IMR-90 (cell line): ENCODE data around the gene KDM8. TPM values are rescaled to one million over a fixed set of nuclear protein-coding genes. Genes with fewer than 3 reads are reported as not detected.

ENCODE experiments used
- ATAC-seq: fragments of 200-7000 bp; cut with Tn5 transposase; 2 replicates; pipeline ENCODE4 v1.9.1; 2020; ENCODE audit warnings: low read depth, mild to moderate bottlenecking, moderate library complexity
- BruUV-seq: library from RNA; stranded (reverse); fragments of 400-500 nt; replicated peaks from 2 replicates; lab custom pipeline; 2021; lab: Mats Ljungman, UMichigan
- CTCF ChIA-PET: fragments of 300-600 bp; formaldehyde crosslinking; extraction: SDS; loops from one replicate; lab custom pipeline; 2021; ENCODE audit warnings: antibody characterized with exemption; lab: Yijun Ruan, JAX
- POLR2A ChIA-PET: fragments of 300-600 bp; sonication (Branson Sonifier 250); formaldehyde crosslinking; loops from one replicate; lab custom pipeline; 2022; ENCODE audit warnings: antibody characterized with exemption; ENCODE audit not compliant: unreplicated experiment; lab: Charles Lee
- DNase-seq: peaks from one replicate; pipeline ENCODE4 v3.0.0; 2013
- H2AFZ ChIP-seq: replicated peaks from 2 replicates; pipeline ENCODE3; 2013; ENCODE audit warnings: low read length, mild to moderate bottlenecking; ENCODE audit not compliant: poor library complexity
- H2AK5ac ChIP-seq: 2 replicates; pipeline ENCODE4 v1.6.1; 2013; ENCODE audit warnings: low read depth, low read length, inconsistent platforms
- H2AK9ac ChIP-seq: replicated peaks from 2 replicates; pipeline ENCODE3; 2013; ENCODE audit warnings: mild to moderate bottlenecking, low read depth, low read length, moderate library complexity; ENCODE audit not compliant: poor library complexity
- H2BK120ac ChIP-seq: 2 replicates; pipeline ENCODE4 v1.6.1; 2013; ENCODE audit warnings: low read depth, low read length, inconsistent platforms
- H2BK15ac ChIP-seq: 3 replicates; pipeline ENCODE4 v1.6.1; 2013; ENCODE audit warnings: low read depth, low read length, inconsistent platforms
- H2BK20ac ChIP-seq: 2 replicates; pipeline ENCODE4 v1.6.1; 2013; ENCODE audit warnings: low read depth, mild to moderate bottlenecking, inconsistent platforms, low read length, moderate library complexity
- H2BK5ac ChIP-seq: 2 replicates; pipeline ENCODE4 v1.6.1; 2013; ENCODE audit warnings: mild to moderate bottlenecking, low read depth, low read length, inconsistent platforms; ENCODE audit not compliant: poor library complexity, severe bottlenecking
- H3K14ac ChIP-seq: replicated peaks from 2 replicates; pipeline ENCODE4 v1.6.1; 2013; ENCODE audit warnings: low read depth, low read length, inconsistent platforms
- H3K18ac ChIP-seq: 2 replicates; pipeline ENCODE4 v1.6.1; 2013; ENCODE audit warnings: low read depth, low read length, control low read depth
- H3K23ac ChIP-seq: 2 replicates; pipeline ENCODE4 v1.6.1; 2013; ENCODE audit warnings: low read depth, low read length, inconsistent platforms
- H3K27ac ChIP-seq: 2 replicates; pipeline ENCODE4 v1.5.1; 2013; ENCODE audit warnings: mild to moderate bottlenecking, control low read depth, low read length; ENCODE audit not compliant: insufficient read depth
- H3K27me3 ChIP-seq: 2 replicates; pipeline ENCODE4 v1.6.1; 2013; ENCODE audit warnings: low read length; ENCODE audit not compliant: control insufficient read depth, insufficient read depth
- H3K36me3 ChIP-seq: 2 replicates; pipeline ENCODE4 v1.6.1; 2013; ENCODE audit warnings: low read length, mixed read lengths; ENCODE audit not compliant: control insufficient read depth, insufficient read depth
- H3K4ac ChIP-seq: 2 replicates; pipeline ENCODE4 v1.6.1; 2013; ENCODE audit warnings: low read depth, low read length, inconsistent platforms
- H3K4me1 ChIP-seq: 2 replicates; pipeline ENCODE4 v1.6.1; 2013; ENCODE audit warnings: low read length, mixed read lengths; ENCODE audit not compliant: control insufficient read depth, insufficient read depth
- H3K4me2 ChIP-seq: 2 replicates; pipeline ENCODE4 v1.6.1; 2013; ENCODE audit warnings: low read depth, mild to moderate bottlenecking, control low read depth, low read length, moderate library complexity
- H3K4me3 ChIP-seq: 2 replicates; pipeline ENCODE4 v1.5.1; 2013; ENCODE audit warnings: low read depth, mild to moderate bottlenecking, control low read depth, low read length, moderate library complexity; ENCODE audit not compliant: insufficient read depth
- H3K56ac ChIP-seq: 2 replicates; pipeline ENCODE4 v1.6.1; 2013; ENCODE audit warnings: low read length, inconsistent platforms; ENCODE audit not compliant: insufficient read depth; ENCODE audit errors: extremely low read depth
- H3K79me1 ChIP-seq, 2 experiments: 2 replicates each; pipeline ENCODE4 v1.6.1; 2013; ENCODE audit warnings: low read length in 2 of 2, inconsistent platforms in 1 of 2, low read depth in 1 of 2
- H3K9ac ChIP-seq: 2 replicates; pipeline ENCODE4 v1.6.1; 2013; ENCODE audit warnings: low read depth, low read length, control low read depth
- H3K9me1 ChIP-seq: 2 replicates; pipeline ENCODE4 v1.6.1; 2013; ENCODE audit warnings: low read length, inconsistent platforms; ENCODE audit not compliant: insufficient read depth
- H3K9me3 ChIP-seq: 2 replicates; pipeline ENCODE4 v1.6.1; 2013; ENCODE audit warnings: low read length; ENCODE audit not compliant: control insufficient read depth, insufficient read depth
- H4K20me1 ChIP-seq: 2 replicates; pipeline ENCODE4 v1.6.1; 2013; ENCODE audit warnings: low read length, inconsistent platforms; ENCODE audit not compliant: insufficient read depth
- H4K5ac ChIP-seq: 2 replicates; pipeline ENCODE4 v1.6.1; 2013; ENCODE audit warnings: mild to moderate bottlenecking, low read depth, low read length, control low read depth
- H4K8ac ChIP-seq, 2 experiments: 2 replicates each; pipeline ENCODE4 v1.6.1; 2013; ENCODE audit warnings: low read depth in 2 of 2, low read length in 2 of 2, control low read depth in 1 of 2, inconsistent platforms in 1 of 2
- H4K91ac ChIP-seq: 2 replicates; pipeline ENCODE4 v1.6.1; 2013; ENCODE audit warnings: low read depth, low read length, inconsistent platforms; ENCODE audit not compliant: insufficient read depth
- BHLHE40 ChIP-seq: fragments of 150-350 bp; IDR thresholded peaks from 2 replicates; pipeline ENCODE4 v1.6.1; 2016; ENCODE audit warnings: mild to moderate bottlenecking, low read depth, low read length
- CHD1 ChIP-seq: IDR thresholded peaks from 2 replicates; pipeline ENCODE4 v1.6.1; 2012; ENCODE audit warnings: low read depth, low read length, improper control_type of control experiment
- FOS ChIP-seq: fragments of 150-350 bp; IDR thresholded peaks from 2 replicates; pipeline ENCODE4 v1.6.1; 2016; ENCODE audit warnings: low read depth, low read length
- MAFK ChIP-seq: IDR thresholded peaks from 2 replicates; pipeline ENCODE4 v1.6.1; 2012; ENCODE audit warnings: low read depth, low read length, improper control_type of control experiment
- MXI1 ChIP-seq: IDR thresholded peaks from 2 replicates; pipeline ENCODE4 v1.6.1; 2012; ENCODE audit warnings: low read depth, mild to moderate bottlenecking, low read length, moderate library complexity, borderline replicate concordance
- NFE2L2 ChIP-seq: fragments of 150-350 bp; IDR thresholded peaks from 2 replicates; pipeline ENCODE4 v1.6.1; 2016; ENCODE audit warnings: low read depth, mild to moderate bottlenecking, low read length
- POLR2A ChIP-seq: IDR thresholded peaks from 2 replicates; pipeline ENCODE4 v1.6.1; 2012; ENCODE audit warnings: mild to moderate bottlenecking, low read depth, low read length
- RAD21 ChIP-seq: IDR thresholded peaks from 2 replicates; pipeline ENCODE4 v1.6.1; 2012; ENCODE audit warnings: low read length, improper control_type of control experiment
- RCOR1 ChIP-seq: IDR thresholded peaks from 2 replicates; pipeline ENCODE4 v1.6.1; 2012; ENCODE audit warnings: mild to moderate bottlenecking, low read length, improper control_type of control experiment; ENCODE audit not compliant: insufficient replicate concordance
- RFX5 ChIP-seq: IDR thresholded peaks from 2 replicates; pipeline ENCODE4 v1.8.0; 2012; ENCODE audit warnings: low read depth, mild to moderate bottlenecking, low read length, moderate library complexity
- SMC3 ChIP-seq: fragments of 150-350 bp; IDR thresholded peaks from 2 replicates; pipeline ENCODE4 v1.6.1; 2016; ENCODE audit warnings: low read depth, mild to moderate bottlenecking, antibody characterized with exemption, low read length, moderate library complexity
- WGBS, 2 experiments: methylation state at CpG; one replicate each; pipeline versions ENCODE4 v1.1.5 to v1.1.7; 2013; ENCODE audit warnings: missing lambda C conversion rate in 2 of 2; ENCODE audit not compliant: insufficient read length in 1 of 2; ENCODE audit errors: extremely low coverage in 2 of 2; 5-methylcytosine and 5-hydroxymethylcytosine counted together
- dilution Hi-C: fragments of 300-500 bp; cut with HindIII; formaldehyde crosslinking; loops from one replicate; pipeline ENCODE4 v1.14.3; 2018; ENCODE audit warnings: low sequenced_read_pairs; ENCODE audit not compliant: unreplicated experiment
- in situ Hi-C: fragments of 300-500 bp; cut with MboI; formaldehyde crosslinking; loops from 3 replicates; pipeline ENCODE4 v1.14.3; 2019; ENCODE audit warnings: low sequenced_read_pairs, inconsistent platforms, mixed read lengths
- intact Hi-C: fragments of 100-400 bp; cut with micrococcal nuclease; formaldehyde crosslinking; loops from 2 replicates; pipeline ENCODE4 v1.10.0; 2022
- polyA plus RNA-seq, 3 experiments: library from polyadenylated mRNA; depleted of rRNA; stranded (reverse); fragments of >200 nt; gene quantifications; 2 replicates each; pipeline ENCODE4 v1.2.3, GENCODE V29; 2012; ENCODE audit warnings: low replicate concordance in 1 of 3
- total RNA-seq: library from RNA; depleted of rRNA; stranded (reverse); fragments of >200 nt; gene quantifications from 2 replicates; pipeline ENCODE4 v1.2.3, GENCODE V29; 2012
- TF ChIP-seq, protein P1 (sequence below): fragments of 150-350 bp; IDR thresholded peaks from 2 replicates; pipeline ENCODE4 v1.6.1; 2016; ENCODE audit warnings: low read depth, mild to moderate bottlenecking, low read length, moderate library complexity, borderline replicate concordance
- TF ChIP-seq, protein P2 (sequence below): conservative IDR thresholded peaks from 2 replicates; pipeline ENCODE4 v1.5.1; 2012; ENCODE audit warnings: mild to moderate bottlenecking, low read depth, low read length, improper control_type of control experiment

The KDM8 gene
- total and polyA plus RNA-seq, 2 of the 4 experiments (the other 2 are of a cell fraction) = 3.2 to 3.8 TPM

DNA sequence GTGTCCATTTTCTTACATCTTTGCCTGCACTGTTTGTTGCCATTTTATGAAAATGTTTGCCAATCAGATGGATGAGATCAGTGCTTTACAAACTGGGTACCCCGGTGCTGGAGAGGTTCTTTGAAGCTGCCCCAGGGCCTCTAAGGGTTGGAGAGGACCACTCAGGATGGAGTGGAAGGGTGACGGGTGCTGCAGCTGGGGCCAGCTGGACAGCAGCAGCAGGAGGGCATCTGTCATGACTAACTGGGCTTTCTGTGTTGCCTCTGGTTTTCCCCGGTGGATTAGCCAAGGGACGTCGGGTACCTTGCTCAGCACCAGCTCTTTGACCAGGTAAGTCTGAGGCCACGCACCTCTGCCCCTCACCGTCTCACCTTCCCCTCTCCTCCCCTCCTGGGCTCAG is 12.3 kb downstream of the KDM8 start (continued):
- TF ChIP-seq CHD1 (no peak), FOS (no peak)
- TF ChIP-seq, protein P1, sequence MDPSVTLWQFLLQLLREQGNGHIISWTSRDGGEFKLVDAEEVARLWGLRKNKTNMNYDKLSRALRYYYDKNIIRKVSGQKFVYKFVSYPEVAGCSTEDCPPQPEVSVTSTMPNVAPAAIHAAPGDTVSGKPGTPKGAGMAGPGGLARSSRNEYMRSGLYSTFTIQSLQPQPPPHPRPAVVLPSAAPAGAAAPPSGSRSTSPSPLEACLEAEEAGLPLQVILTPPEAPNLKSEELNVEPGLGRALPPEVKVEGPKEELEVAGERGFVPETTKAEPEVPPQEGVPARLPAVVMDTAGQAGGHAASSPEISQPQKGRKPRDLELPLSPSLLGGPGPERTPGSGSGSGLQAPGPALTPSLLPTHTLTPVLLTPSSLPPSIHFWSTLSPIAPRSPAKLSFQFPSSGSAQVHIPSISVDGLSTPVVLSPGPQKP = no peak

DNA sequence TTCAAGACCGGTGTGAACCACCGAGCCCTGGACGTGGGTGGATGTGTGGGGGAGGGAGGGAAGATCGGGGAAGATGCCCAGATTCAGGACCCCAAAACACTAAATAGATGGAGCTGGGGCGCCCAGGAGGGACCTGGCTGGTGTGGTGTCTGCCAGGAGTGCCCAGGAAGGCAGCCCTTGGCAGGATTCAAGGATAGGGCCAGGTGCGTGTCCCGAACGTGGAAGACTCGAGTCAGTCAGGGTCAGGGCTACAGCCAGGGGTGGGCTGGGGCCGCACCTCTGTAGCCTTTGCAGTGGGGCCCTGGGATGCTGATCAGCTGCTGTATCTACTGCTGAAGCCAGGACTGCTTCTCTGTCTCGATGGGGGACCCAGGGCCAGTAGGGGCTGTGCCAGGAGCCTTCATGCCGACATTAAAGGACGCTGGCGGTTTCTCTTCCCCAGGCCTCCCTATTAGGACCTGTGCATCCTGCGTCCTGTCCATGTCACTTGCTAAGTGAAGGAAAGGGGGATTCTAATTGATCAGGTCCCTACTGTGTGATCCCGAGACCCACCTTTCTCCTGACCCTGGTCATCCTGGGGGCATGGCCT is 13.1 kb downstream of the KDM8 start:
- H3K23ac ChIP-seq = no peak overlapping the region
- H2AK9ac ChIP-seq = no peak overlapping the region
- DNase-seq (no peak), ATAC-seq (no peak)
- dilution Hi-C loops = no loop called here
- H3K18ac ChIP-seq = no peak overlapping the region
- H2BK20ac ChIP-seq = no peak overlapping the region
- WGBS, 2 experiments = 91% methylated on average over 4 of the region's 16 CpGs; no CpG with 5 or more reads in 1 of the 2 experiments
- no peaks in the 10 kb centered on the region for H3K27me3 ChIP-seq
- no peak overlapping the region for H2BK15ac ChIP-seq
- POLR2A ChIA-PET = no interaction called here
- H3K36me3 ChIP-seq = peaks cover 8% of the 10 kb centered on the region
- no peak overlapping the region for H3K4me2 ChIP-seq
- intact Hi-C loops = no loop called here
- H3K4ac ChIP-seq = no peak overlapping the region
- peaks cover 5% of the 10 kb centered on the region; the same call in 1 of the 2 replicates for H3K9me1 ChIP-seq
- no peak overlapping the region for H3K14ac ChIP-seq
- no peak overlapping the region for H2BK120ac ChIP-seq
- no peak overlapping the region for H3K56ac ChIP-seq
- TF ChIP-seq, protein P1 = no peak
- no peak for TF ChIP-seq MAFK
- no peak for TF ChIP-seq BHLHE40
- TF ChIP-seq CHD1 = no peak
- no peak for TF ChIP-seq SMC3
- no peak for TF ChIP-seq POLR2A
- no peak for TF ChIP-seq FOS
- TF ChIP-seq RAD21 = no peak
- TF ChIP-seq NFE2L2 = no peak
- TF ChIP-seq, protein P2, sequence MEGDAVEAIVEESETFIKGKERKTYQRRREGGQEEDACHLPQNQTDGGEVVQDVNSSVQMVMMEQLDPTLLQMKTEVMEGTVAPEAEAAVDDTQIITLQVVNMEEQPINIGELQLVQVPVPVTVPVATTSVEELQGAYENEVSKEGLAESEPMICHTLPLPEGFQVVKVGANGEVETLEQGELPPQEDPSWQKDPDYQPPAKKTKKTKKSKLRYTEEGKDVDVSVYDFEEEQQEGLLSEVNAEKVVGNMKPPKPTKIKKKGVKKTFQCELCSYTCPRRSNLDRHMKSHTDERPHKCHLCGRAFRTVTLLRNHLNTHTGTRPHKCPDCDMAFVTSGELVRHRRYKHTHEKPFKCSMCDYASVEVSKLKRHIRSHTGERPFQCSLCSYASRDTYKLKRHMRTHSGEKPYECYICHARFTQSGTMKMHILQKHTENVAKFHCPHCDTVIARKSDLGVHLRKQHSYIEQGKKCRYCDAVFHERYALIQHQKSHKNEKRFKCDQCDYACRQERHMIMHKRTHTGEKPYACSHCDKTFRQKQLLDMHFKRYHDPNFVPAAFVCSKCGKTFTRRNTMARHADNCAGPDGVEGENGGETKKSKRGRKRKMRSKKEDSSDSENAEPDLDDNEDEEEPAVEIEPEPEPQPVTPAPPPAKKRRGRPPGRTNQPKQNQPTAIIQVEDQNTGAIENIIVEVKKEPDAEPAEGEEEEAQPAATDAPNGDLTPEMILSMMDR = no peak
- TF ChIP-seq MXI1 = no peak
- TF ChIP-seq RCOR1 = no peak
- no peak for TF ChIP-seq RFX5
- no peak overlapping the region for H3K27ac ChIP-seq
- no peak overlapping the region for H4K8ac ChIP-seq
- H4K5ac ChIP-seq = no peak overlapping the region
- no peaks in the 10 kb centered on the region for H4K20me1 ChIP-seq
- H2AK5ac ChIP-seq = no peak overlapping the region
- no peak overlapping the region for H2AFZ ChIP-seq
- no peak overlapping the region for H3K4me3 ChIP-seq
- no peaks in the 10 kb centered on the region for H3K9me3 ChIP-seq
- peaks cover 4% of the 10 kb centered on the region; the same call in 1 of the 2 replicates for H3K4me1 ChIP-seq
- no peak overlapping the region for H4K91ac ChIP-seq
- H2BK5ac ChIP-seq = no peak overlapping the region
- in situ Hi-C loops = no loop called here
- BruUV-seq = no TSS peak
- H3K9ac ChIP-seq = no peak overlapping the region
- no peaks in the 10 kb centered on the region for H3K79me1 ChIP-seq
- CTCF ChIA-PET = no interaction called here
